Mesendoderm (in vitro differentiated cells): Measurements from ENCODE around the gene RMDN3.
A peak's percentile ranks its signal among the peaks of the same experiment; 100 is the strongest.

Experiments used
- DNase-seq: peaks from one replicate; pipeline ENCODE4 v3.0.0; 2013
- H2AK5ac ChIP-seq: 2 replicates; pipeline ENCODE4 v1.6.1; 2013; ENCODE audit warnings: low read length, inconsistent platforms
- H2BK120ac ChIP-seq: 2 replicates; pipeline ENCODE4 v1.6.1; 2013; ENCODE audit warnings: low read depth, mild to moderate bottlenecking, low read length, moderate library complexity, mixed read lengths
- H2BK15ac ChIP-seq: replicated peaks from 2 replicates; pipeline ENCODE4 v1.6.1; 2013; ENCODE audit warnings: low read depth, mild to moderate bottlenecking, moderate library complexity
- H2BK5ac ChIP-seq: 2 replicates; pipeline ENCODE4 v1.6.1; 2013; ENCODE audit warnings: low read length, inconsistent platforms
- H3K18ac ChIP-seq: 2 replicates; pipeline ENCODE4 v1.6.1; 2013; ENCODE audit warnings: mild to moderate bottlenecking, low read length, mixed read lengths
- H3K23ac ChIP-seq: one replicate; pipeline ENCODE4 v1.6.1; 2013; ENCODE audit warnings: low read length
- H3K27ac ChIP-seq: 2 replicates; pipeline ENCODE4 v1.5.1; 2013; ENCODE audit warnings: low read depth, mild to moderate bottlenecking, inconsistent platforms, low read length, moderate library complexity
- H3K27me3 ChIP-seq: 2 replicates; pipeline ENCODE4 v1.6.1; 2013; ENCODE audit warnings: low read length, control low read depth, mild to moderate bottlenecking, inconsistent platforms; ENCODE audit not compliant: insufficient read depth, poor library complexity
- H3K36me3 ChIP-seq: 2 replicates; pipeline ENCODE4 v1.6.1; 2013; ENCODE audit warnings: low read length, inconsistent platforms; ENCODE audit not compliant: control insufficient read depth, insufficient read depth
- H3K4ac ChIP-seq: one replicate; pipeline ENCODE4 v1.6.1; 2013; ENCODE audit warnings: low read depth, mild to moderate bottlenecking, low read length, moderate library complexity
- H3K4me1 ChIP-seq: 2 replicates; pipeline ENCODE4 v1.6.1; 2013; ENCODE audit warnings: low read depth, low read length, inconsistent platforms; ENCODE audit not compliant: control insufficient read depth
- H3K4me2 ChIP-seq: 2 replicates; pipeline ENCODE4 v1.6.1; 2013; ENCODE audit warnings: low read length
- H3K4me3 ChIP-seq: 2 replicates; pipeline ENCODE4 v1.5.1; 2013; ENCODE audit warnings: mild to moderate bottlenecking, low read length
- H3K56ac ChIP-seq: one replicate; pipeline ENCODE4 v1.6.1; 2013; ENCODE audit warnings: low read length
- H3K79me1 ChIP-seq: 2 replicates; pipeline ENCODE4 v1.6.1; 2013; ENCODE audit warnings: low read length, inconsistent platforms
- H3K79me2 ChIP-seq: 2 replicates; pipeline ENCODE4 v1.6.1; 2013; ENCODE audit warnings: mild to moderate bottlenecking, low read length; ENCODE audit not compliant: control insufficient read depth, insufficient read depth
- H3K9ac ChIP-seq: 2 replicates; pipeline ENCODE4 v1.6.1; 2013; ENCODE audit warnings: low read length, inconsistent platforms
- H4K5ac ChIP-seq: one replicate; pipeline ENCODE4 v1.6.1; 2013; ENCODE audit warnings: low read length
- H4K8ac ChIP-seq: one replicate; pipeline ENCODE4 v1.6.1; 2013; ENCODE audit warnings: low read depth, mild to moderate bottlenecking, control low read depth, low read length, moderate library complexity
- WGBS: extraction: QIAGEN DNeasy Blood & Tissue Kit; methylation state at CpG from one replicate; pipeline ENCODE4 v1.1.7; 2013; ENCODE audit warnings: low lambda C conversion rate, missing lambda C conversion rate; ENCODE audit not compliant: insufficient coverage; ENCODE audit errors: extremely low coverage; 5-methylcytosine and 5-hydroxymethylcytosine counted together

Gene RMDN3

DNA sequence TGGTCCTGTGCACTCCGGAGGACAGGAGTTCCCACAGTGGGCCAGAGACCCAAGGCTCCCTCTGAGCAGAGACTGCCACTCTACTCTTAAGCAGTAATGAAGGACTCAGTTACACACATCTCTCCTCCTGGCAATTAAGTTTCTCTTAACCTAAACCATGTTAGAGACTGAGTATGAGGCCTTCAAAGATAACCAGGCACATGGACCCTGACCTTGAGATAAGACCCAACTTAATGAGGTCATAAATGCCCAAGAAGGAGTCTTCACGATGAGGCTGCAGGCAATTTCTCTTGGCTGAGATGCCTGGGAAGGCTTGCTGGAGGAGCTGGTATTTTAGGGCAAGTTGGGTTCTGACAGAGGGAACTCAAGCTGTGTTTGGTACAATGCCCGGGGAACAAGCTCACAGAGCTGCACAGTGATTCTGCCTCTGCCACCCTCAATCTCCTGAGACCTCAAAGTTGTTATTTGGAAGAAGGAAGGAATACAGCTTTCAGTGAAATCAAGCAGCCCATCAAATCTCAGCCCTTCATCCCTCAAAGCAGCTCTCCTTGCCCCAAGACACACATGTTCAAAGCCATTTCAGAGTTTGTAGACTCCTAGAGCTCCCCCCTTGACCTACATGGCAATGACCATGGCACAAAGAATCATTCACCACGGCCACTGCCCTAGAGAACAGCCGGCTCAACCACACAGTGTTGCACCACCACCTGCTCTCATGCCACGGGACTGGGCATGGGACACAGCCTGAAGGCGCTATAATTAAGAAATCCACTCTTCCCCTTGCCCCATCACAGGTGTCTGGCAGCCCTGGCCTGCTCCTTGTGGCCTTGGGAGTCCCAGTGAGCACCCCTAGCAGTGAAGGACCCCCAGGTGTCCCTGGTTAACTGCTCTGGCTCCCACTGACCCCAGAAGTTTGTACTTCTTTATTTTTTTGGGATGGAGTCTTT is 7.1 kb downstream of the RMDN3 start:
- Histone ChIP-seq H4K8ac (no peak overlapping the region), H3K4me3 (no peak overlapping the region), H3K36me3 (no peaks in the 10 kb centered on the region), H3K79me1 (peaks cover 9% of the 10 kb centered on the region), H2AK5ac (no peak overlapping the region), H2BK5ac (no peak overlapping the region), H3K9ac (no peak overlapping the region), H2BK15ac (no peak overlapping the region), H3K4me1 (no peaks in the 10 kb centered on the region), H3K27ac (peak overlapping the region; percentile 8), H3K23ac (no peak overlapping the region), H3K4me2 (no peak overlapping the region), H3K79me2 (peaks cover 2% of the 10 kb centered on the region), H3K4ac (no peak overlapping the region), H3K18ac (no peak overlapping the region), H2BK120ac (no peak overlapping the region), H4K5ac (no peak overlapping the region), H3K27me3 (no peaks in the 10 kb centered on the region), H3K56ac (no peak overlapping the region)
- no CpG with 5 or more reads among the region's 7 CpGs for WGBS
- no peak for DNase-seq

DNA sequence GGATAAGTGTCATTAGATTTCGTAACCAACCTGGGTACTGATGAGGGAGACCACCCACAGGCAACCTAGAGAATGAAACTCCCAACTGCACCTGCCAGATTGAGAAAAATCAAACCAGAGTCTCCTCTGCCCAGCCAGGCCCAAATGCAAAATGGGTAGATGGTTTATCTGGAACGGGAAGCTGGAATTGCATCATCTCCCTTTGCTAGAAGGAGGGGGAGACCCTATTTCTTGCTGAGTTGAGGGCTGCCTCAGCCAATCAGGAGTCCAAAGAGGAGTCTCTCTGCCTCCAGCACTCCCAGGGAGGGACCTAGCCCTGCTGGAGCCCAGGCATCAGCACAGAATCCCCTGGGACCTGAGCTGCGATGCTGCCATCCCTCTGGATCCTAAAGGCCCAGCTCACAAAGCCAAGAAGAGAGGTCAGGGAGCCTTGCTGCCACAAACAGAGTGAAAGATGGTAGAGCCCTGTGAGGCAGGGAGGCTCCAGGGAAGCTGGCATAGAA is 8.1 kb downstream of the RMDN3 start:
- no CpG with 5 or more reads among the region's 3 CpGs for WGBS
- Histone ChIP-seq H3K18ac (no peak overlapping the region), H4K8ac (no peak overlapping the region), H3K9ac (no peak overlapping the region), H3K79me1 (peaks cover 6% of the 10 kb centered on the region), H2BK120ac (no peak overlapping the region), H3K56ac (no peak overlapping the region), H2BK15ac (no peak overlapping the region), H2AK5ac (no peak overlapping the region), H3K4me2 (no peak overlapping the region), H2BK5ac (no peak overlapping the region), H3K27me3 (no peaks in the 10 kb centered on the region), H3K4me1 (no peaks in the 10 kb centered on the region), H3K23ac (no peak overlapping the region), H3K4me3 (no peak overlapping the region), H3K4ac (no peak overlapping the region), H3K36me3 (peaks cover 2% of the 10 kb centered on the region), H3K79me2 (no peaks in the 10 kb centered on the region), H3K27ac (no peak overlapping the region), H4K5ac (no peak overlapping the region)
- DNase-seq: peak; percentile 72

GRCh38 chr15:40744815-40745152 is 10.3 kb downstream of the RMDN3 start:
- Histone ChIP-seq H2BK5ac (no peak overlapping the region), H2BK15ac (no peak overlapping the region), H2BK120ac (no peak overlapping the region), H3K4me3 (no peak overlapping the region), H3K4me1 (no peaks in the 10 kb centered on the region), H3K56ac (no peak overlapping the region), H3K4ac (no peak overlapping the region), H4K8ac (no peak overlapping the region), H3K4me2 (no peak overlapping the region), H3K79me2 (no peaks in the 10 kb centered on the region), H3K27me3 (no peaks in the 10 kb centered on the region), H3K9ac (no peak overlapping the region), H3K23ac (no peak overlapping the region), H3K79me1 (peaks cover 2% of the 10 kb centered on the region), H3K18ac (no peak overlapping the region), H4K5ac (no peak overlapping the region), H3K36me3 (peaks cover 2% of the 10 kb centered on the region), H2AK5ac (no peak overlapping the region), H3K27ac (no peak overlapping the region)
- DNase-seq: no peak
- WGBS: no CpG with 5 or more reads among the region's 5 CpGs

- Histone ChIP-seq H3K56ac (no peak overlapping the region), H2AK5ac (no peak overlapping the region), H4K5ac (no peak overlapping the region), H3K23ac (no peak overlapping the region), H3K79me1 (peaks cover 2% of the 10 kb centered on the region), H3K79me2 (no peaks in the 10 kb centered on the region), H3K4me2 (no peak overlapping the region), H2BK5ac (no peak overlapping the region), H3K4me3 (no peak overlapping the region), H3K4ac (no peak overlapping the region), H3K4me1 (no peaks in the 10 kb centered on the region), H4K8ac (no peak overlapping the region), H3K27ac (no peak overlapping the region), H2BK15ac (no peak overlapping the region), H3K36me3 (peaks cover 2% of the 10 kb centered on the region), H2BK120ac (no peak overlapping the region), H3K27me3 (no peaks in the 10 kb centered on the region), H3K9ac (no peak overlapping the region), H3K18ac (no peak overlapping the region)
- WGBS: no CpG with 5 or more reads among the region's 12 CpGs
- DNase-seq: peak; percentile 41
Measured at GRCh38 chr15:40743921-40744814, 10.9 kb downstream of the RMDN3 start.

DNA sequence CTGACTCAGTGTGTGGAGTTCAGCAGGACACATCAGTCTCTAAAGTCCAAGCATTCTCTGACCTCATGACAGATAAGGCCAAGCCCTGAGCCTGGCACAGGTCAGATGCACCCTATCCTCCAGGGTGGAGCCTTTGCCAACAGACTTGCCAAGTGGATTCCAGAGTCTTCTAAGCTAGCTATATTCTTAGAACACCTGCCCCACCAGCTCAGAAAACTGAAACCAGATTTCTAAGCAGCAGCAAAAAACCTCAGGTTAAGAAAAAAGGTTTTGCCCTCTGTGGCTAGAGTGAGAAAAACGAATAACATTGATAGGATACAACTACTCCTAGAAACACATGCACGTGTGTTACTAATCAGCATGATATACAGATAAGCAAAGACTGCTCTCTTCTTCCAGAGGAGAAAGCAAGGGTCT is 11.6 kb downstream of the RMDN3 start:
- no peak overlapping the region for H2BK5ac ChIP-seq

More for the DNA sequence above, 11.6 kb downstream of the RMDN3 start:
- H2BK120ac ChIP-seq: no peak overlapping the region
- peaks cover 2% of the 10 kb centered on the region for H3K36me3 ChIP-seq
- H3K23ac ChIP-seq: no peak overlapping the region
- no peak overlapping the region for H2AK5ac ChIP-seq
- no peak overlapping the region for H4K5ac ChIP-seq
- no peaks in the 10 kb centered on the region for H3K4me1 ChIP-seq
- no peak overlapping the region for H3K27ac ChIP-seq
- no peak overlapping the region for H3K18ac ChIP-seq
- no peaks in the 10 kb centered on the region for H3K79me2 ChIP-seq
- H3K27me3 ChIP-seq: no peaks in the 10 kb centered on the region
- no peak overlapping the region for H3K4ac ChIP-seq
- no peak overlapping the region for H4K8ac ChIP-seq
- no peak overlapping the region for H3K56ac ChIP-seq
- WGBS: no CpG with 5 or more reads among the region's 2 CpGs
- H3K9ac ChIP-seq: no peak overlapping the region
- no peak for DNase-seq
- no peak overlapping the region for H3K4me3 ChIP-seq
- H3K4me2 ChIP-seq: no peak overlapping the region
- peaks cover 2% of the 10 kb centered on the region for H3K79me1 ChIP-seq
- no peak overlapping the region for H2BK15ac ChIP-seq
